Left lung (tissue), 10 donors: ENCODE data around the gene MKLN1. TPM values are rescaled to one million over a fixed set of nuclear protein-coding genes. Genes with fewer than 3 reads are reported as not detected.
"Not testable (repeated sequence)": the region's sequence is repeated elsewhere in the genome, so short reads cannot be mapped to it uniquely, and the experiment has no call there.

Experiments used
- ATAC-seq: fragments of 200-7000 bp; cut with Tn5 transposase; one replicate; pipeline ENCODE4 v1.9.1; 2020; ENCODE audit warnings: moderate library complexity
- DNase-seq, 4 donors: peaks; one replicate each; pipeline ENCODE4 v3.0.0-alpha.2; 2013 to 2020
- H3K27ac ChIP-seq, 2 donors: fragments of 200-600 bp; sonication (generic) in 1 of 2; one replicate each; pipeline versions ENCODE4 v1.5.0 to v1.8.0; 2020 to 2021
- H3K27me3 ChIP-seq, 2 donors: fragments of 200-600 bp; sonication (generic) in 1 of 2; one replicate each; pipeline versions ENCODE4 v1.5.0 to v1.8.0; 2020 to 2021
- H3K36me3 ChIP-seq, 2 donors: fragments of 200-600 bp; sonication (generic) in 1 of 2; one replicate each; pipeline versions ENCODE4 v1.5.0 to v1.8.0; 2020 to 2021
- H3K4me1 ChIP-seq, 2 donors: fragments of 200-600 bp; one replicate each; pipeline ENCODE4 v1.8.0; 2021
- H3K4me3 ChIP-seq, 2 donors: fragments of 200-600 bp; sonication (generic) in 1 of 2; one replicate each; pipeline versions ENCODE4 v1.5.0 to v1.8.0; 2020 to 2021; ENCODE audit warnings: mild to moderate bottlenecking in 1 of 2
- H3K9me3 ChIP-seq, 2 donors: fragments of 200-600 bp; sonication (generic) in 1 of 2; one replicate each; pipeline versions ENCODE4 v1.5.0 to v1.8.0; 2020 to 2021
- CTCF ChIP-seq, 2 donors: fragments of 200-600 bp; sonication (generic) in 1 of 2; IDR thresholded peaks; one replicate each; pipeline versions ENCODE4 v1.5.0 to v1.8.0; 2021; ENCODE audit warnings: antibody characterized with exemption in 2 of 2
- intact Hi-C, 2 donors: fragments of 100-400 bp; cut with DNase I; formaldehyde crosslinking; loops; one replicate each; pipeline versions ENCODE4 v1.11.2 to v1.14.2; 2022
- polyA plus RNA-seq, 6 donors: library from polyadenylated mRNA; unstranded; fragments of 120-200 nt; gene quantifications; one replicate each; pipeline ENCODE4 v1.2.1, GENCODE V29; 2013; ENCODE audit not compliant: insufficient read length in 6 of 6
- total RNA-seq, 2 donors: library from RNA; stranded (reverse); fragmentation: NEBNext Ultra II Directional; extraction: Animal tissue kit (Norgen Biotek cat#: 25700); gene quantifications; one replicate each; pipeline ENCODE4 v1.2.1, GENCODE V29; 2021
- donor health status: DM: no; HTN: yes; CAD: no.
- donor health status: DM: no; HTN: no; CAD: no.

MKLN1 gene
- total and polyA plus RNA-seq, 8 donors: 38.7 to 49.0 (median 44.5) TPM

- ATAC-seq (no peak), DNase-seq (peak in 2 of 4 donors; percentile 14 to 18)
- TF ChIP-seq CTCF (IDR thresholded peaks at IDR 0.05): no peak
- intact Hi-C loops: loop anchor here in 1 of 2 donors (10.0 kb wide), 1 partner anchor 236 kb away; no protein-coding TSS in a partner anchor
- Histone ChIP-seq H3K27me3 (no peaks in the 10 kb centered on the region), H3K36me3 (no peaks in the 10 kb centered on the region), H3K4me1 (no peaks in the 10 kb centered on the region), H3K4me3 (no peak overlapping the region), H3K9me3 (no peaks in the 10 kb centered on the region), H3K27ac (no peak overlapping the region)
Observed at GRCh38 chr7:131300572-131301466, 26.9 kb upstream of the MKLN1 start.

GRCh38 chr7:131302446-131302845 is 25.2 kb upstream of the MKLN1 start:
- no peak for DNase-seq
- no peak for ATAC-seq
- no peak for TF ChIP-seq CTCF (IDR thresholded peaks at IDR 0.05)
- H3K4me1 ChIP-seq: no peaks in the 10 kb centered on the region
- H3K27ac ChIP-seq: no peak overlapping the region
- no peaks in the 10 kb centered on the region for H3K36me3 ChIP-seq
- no peaks in the 10 kb centered on the region for H3K27me3 ChIP-seq
- intact Hi-C loops: loop anchor here in 1 of 2 donors (10.0 kb wide), 1 partner anchor 238 kb away; no protein-coding TSS in a partner anchor
- H3K4me3 ChIP-seq: no peak overlapping the region
- H3K9me3 ChIP-seq: peaks cover 0 to 11% of the 10 kb centered on the region in 2 donors

GRCh38 chr7:131302876-131303707 is 24.6 kb upstream of the MKLN1 start:
- ATAC-seq: peak; percentile 92
- no peak for DNase-seq
- peak; percentile 31 to 36 for TF ChIP-seq CTCF (IDR thresholded peaks at IDR 0.05)

GRCh38 chr7:131305152-131305551 is 22.5 kb upstream of the MKLN1 start:
- TF ChIP-seq CTCF (IDR thresholded peaks at IDR 0.05): no peak
- intact Hi-C loops: loop anchor here in 1 of 2 donors (10.0 kb wide), 1 partner anchor 240 kb away; no protein-coding TSS in a partner anchor
- no peak for DNase-seq
- no peaks in the 10 kb centered on the region for H3K36me3 ChIP-seq
- no peak for ATAC-seq
- no peaks in the 10 kb centered on the region for H3K4me1 ChIP-seq
- H3K9me3 ChIP-seq: peaks cover 0 to 15% of the 10 kb centered on the region in 2 donors
- no peaks in the 10 kb centered on the region for H3K27me3 ChIP-seq
- no peak overlapping the region for H3K27ac ChIP-seq
- H3K4me3 ChIP-seq: no peak overlapping the region

More at GRCh38 chr7:131302876-131303707, 24.6 kb upstream of the MKLN1 start:
- H3K4me3 ChIP-seq: no peak overlapping the region
- H3K27ac ChIP-seq: no peak overlapping the region
- no peaks in the 10 kb centered on the region for H3K4me1 ChIP-seq
- no peaks in the 10 kb centered on the region for H3K27me3 ChIP-seq
- intact Hi-C loops: loop anchor here in 1 of 2 donors (10.0 kb wide), 1 partner anchor 238 kb away; no protein-coding TSS in a partner anchor
- peaks cover 0 to 15% of the 10 kb centered on the region in 2 donors for H3K9me3 ChIP-seq
- H3K36me3 ChIP-seq: no peaks in the 10 kb centered on the region

- not testable (repeated sequence) for H3K27ac ChIP-seq, H3K36me3 ChIP-seq, DNase-seq, H3K27me3 ChIP-seq, ATAC-seq, H3K4me1 ChIP-seq, H3K4me3 ChIP-seq
- H3K9me3 ChIP-seq: peaks cover 0 to 15% of the 10 kb centered on the region in 2 donors
- intact Hi-C loops: loop anchor here in 1 of 2 donors (10.0 kb wide), 1 partner anchor 241 kb away; no protein-coding TSS in a partner anchor
Observed at GRCh38 chr7:131306041-131306440, 21.6 kb upstream of the MKLN1 start.
